GM12878 (cell line): Measurements from ENCODE around the gene SPHKAP. TPM values are rescaled to one million over a fixed set of nuclear protein-coding genes. Genes with fewer than 3 reads are reported as not detected.

Experiments used
- ATAC-seq: fragments of 200-7000 bp; cut with Tn5 transposase; 3 replicates; pipeline ENCODE4 v1.9.1; 2020; ENCODE audit warnings: mild to moderate bottlenecking, moderate library complexity
- BruUV-seq: library from RNA; stranded (reverse); fragments of 400-500 nt; replicated peaks from 2 replicates; lab custom pipeline; 2021; lab: Mats Ljungman, UMichigan
- CTCF ChIA-PET: fragments of 300-600 bp; sonication (Branson Sonifier 250); formaldehyde crosslinking; extraction: SDS; loops from one replicate; lab custom pipeline; 2021; ENCODE audit warnings: inconsistent platforms; lab: Yijun Ruan, JAX
- POLR2A ChIA-PET: fragments of 350-600 bp; formaldehyde crosslinking; extraction: SDS; loops from one replicate; lab custom pipeline; 2021; ENCODE audit warnings: inconsistent platforms; lab: Charles Lee
- RAD21 ChIA-PET: fragments of 300-600 bp; sonication (Branson Sonifier 250); formaldehyde crosslinking; loops from one replicate; lab custom pipeline; 2023; ENCODE audit warnings: antibody characterized with exemption; ENCODE audit not compliant: unreplicated experiment; lab: Charles Lee
- SMC1A ChIA-PET: fragments of 300-600 bp; sonication (Branson Sonifier 250); formaldehyde crosslinking; loops from one replicate; lab custom pipeline; 2023; ENCODE audit not compliant: unreplicated experiment, uncharacterized antibody; lab: Charles Lee
- DNase-seq: peaks from one replicate; pipeline ENCODE4 v3.0.0-alpha.2; 2011; ENCODE audit warnings: low read depth, low spot score
- FAIRE-seq: peaks from 3 replicates; lab custom pipeline; 2011; peaks lifted over from hg19 to GRCh38; lab: Jason Lieb, UNC
- H2AFZ ChIP-seq: 2 replicates; pipeline ENCODE4 v1.6.0; 2011; ENCODE audit warnings: low read depth, low read length, control low read depth; ENCODE audit not compliant: control insufficient read depth
- H3K27ac ChIP-seq: 2 replicates; pipeline ENCODE4 v1.5.1; 2011; ENCODE audit warnings: control low read depth; ENCODE audit not compliant: control insufficient read depth, insufficient read depth
- H3K27me3 ChIP-seq, 2 experiments: replicated peaks in 1 of 2; 2 replicates each; pipeline versions ENCODE4 v1.6.0 to v1.6.1; 2011; ENCODE audit warnings: low read length in 1 of 2; ENCODE audit not compliant: control insufficient read depth in 2 of 2, insufficient read depth in 2 of 2
- H3K36me3 ChIP-seq, 2 experiments: 2 replicates each; pipeline ENCODE4 v1.5.1; 2011; ENCODE audit warnings: low read length in 1 of 2; ENCODE audit not compliant: control insufficient read depth in 2 of 2, insufficient read depth in 2 of 2
- H3K4me1 ChIP-seq: 2 replicates; pipeline ENCODE4 v1.6.1; 2011; ENCODE audit warnings: mild to moderate bottlenecking, low read length, moderate library complexity, mixed read lengths; ENCODE audit not compliant: control insufficient read depth, insufficient read depth
- H3K4me2 ChIP-seq: 2 replicates; pipeline ENCODE4 v1.6.0; 2011; ENCODE audit warnings: control low read depth; ENCODE audit not compliant: control insufficient read depth, insufficient read depth
- H3K4me3 ChIP-seq: fragments of 200-600 bp; sonication (generic); 2 replicates; pipeline ENCODE4 v1.5.1; 2016
- H3K79me2 ChIP-seq: 2 replicates; pipeline ENCODE4 v1.6.0; 2011; ENCODE audit warnings: low read length; ENCODE audit not compliant: control insufficient read depth, insufficient read depth
- H3K9ac ChIP-seq: 2 replicates; pipeline ENCODE4 v1.8.0; 2011; ENCODE audit warnings: low read length, control low read depth, mixed read lengths; ENCODE audit not compliant: control insufficient read depth, insufficient read depth
- H3K9me3 ChIP-seq: replicated peaks from 3 replicates; pipeline ENCODE4 v1.5.1; 2011; ENCODE audit warnings: mild to moderate bottlenecking, low read length; ENCODE audit not compliant: control insufficient read depth, insufficient read depth
- H4K20me1 ChIP-seq: 2 replicates; pipeline ENCODE4 v1.6.0; 2011; ENCODE audit not compliant: control insufficient read depth, insufficient read depth
- BRCA1 ChIP-seq: IDR thresholded peaks from 2 replicates; pipeline ENCODE4 v1.6.1; 2011; ENCODE audit warnings: low read depth, low read length, improper control_type of control experiment
- CEBPB ChIP-seq, 2 experiments: fragments of 150-350 bp in 1 of 2; IDR thresholded peaks; 2 replicates each; pipeline ENCODE4 v1.6.1; 2012 to 2014; ENCODE audit warnings: low read depth in 2 of 2, low read length in 2 of 2, borderline replicate concordance in 1 of 2, inconsistent platforms in 1 of 2
- JUNB ChIP-seq: IDR thresholded peaks from 2 replicates; pipeline ENCODE4 v1.6.1; 2016; ENCODE audit warnings: antibody characterized with exemption, mild to moderate bottlenecking
- LARP7 ChIP-seq: fragments of 450-650 bp; IDR thresholded peaks from 2 replicates; pipeline ENCODE4 v1.6.1; 2017; ENCODE audit warnings: mild to moderate bottlenecking
- MTA3 ChIP-seq: IDR thresholded peaks from 2 replicates; pipeline ENCODE4 v1.6.1; 2012; ENCODE audit warnings: low read length, inconsistent platforms, borderline replicate concordance
- MXI1 ChIP-seq: fragments of 150-350 bp; IDR thresholded peaks from 2 replicates; pipeline ENCODE4 v1.6.1; 2011; ENCODE audit warnings: low read depth, mild to moderate bottlenecking, inconsistent platforms, low read length, improper control_type of control experiment
- NFXL1 ChIP-seq: fragments of 450-650 bp; IDR thresholded peaks from 2 replicates; pipeline ENCODE4 v1.6.1; 2017; ENCODE audit warnings: antibody characterized with exemption, mild to moderate bottlenecking, borderline replicate concordance
- RB1 ChIP-seq: fragments of 450-650 bp; formaldehyde crosslinking; IDR thresholded peaks from 2 replicates; pipeline ENCODE4 v1.6.1; 2017; ENCODE audit warnings: mild to moderate bottlenecking, borderline replicate concordance
- RFX5 ChIP-seq: IDR thresholded peaks from 2 replicates; pipeline ENCODE4 v1.6.1; 2011; ENCODE audit warnings: low read depth, low read length, improper control_type of control experiment
- SMAD1 ChIP-seq: fragments of 450-650 bp; IDR thresholded peaks from 2 replicates; pipeline ENCODE4 v1.6.1; 2018; ENCODE audit warnings: mild to moderate bottlenecking, low read depth; ENCODE audit not compliant: partially characterized antibody
- SMARCA5 ChIP-seq: fragments of 450-650 bp; IDR thresholded peaks from 2 replicates; pipeline ENCODE4 v1.6.1; 2017; ENCODE audit warnings: mild to moderate bottlenecking
- SRF ChIP-seq, 2 experiments: IDR thresholded peaks; 2 replicates each; pipeline ENCODE4 v1.6.1; 2011; ENCODE audit warnings: low read depth in 2 of 2, low read length in 2 of 2, mild to moderate bottlenecking in 1 of 2, moderate library complexity in 1 of 2
- TARDBP ChIP-seq: IDR thresholded peaks from 2 replicates; pipeline ENCODE4 v1.6.1; 2016; ENCODE audit warnings: borderline replicate concordance
- TCF12 ChIP-seq: IDR thresholded peaks from 2 replicates; pipeline ENCODE4 v1.6.1; 2011; ENCODE audit warnings: low read depth, mild to moderate bottlenecking, low read length
- ZBTB11 ChIP-seq: fragments of 450-650 bp; formaldehyde crosslinking; IDR thresholded peaks from 2 replicates; pipeline ENCODE4 v1.5.0; 2022; ENCODE audit warnings: mild to moderate bottlenecking, missing genetic modification characterization
- WGBS: methylation state at CpG from one replicate; pipeline ENCODE4 v1.1.6; 2016; ENCODE audit warnings: low lambda C conversion rate; ENCODE audit not compliant: insufficient replicate concordance, insufficient coverage; ENCODE audit errors: missing lambda C conversion rate; 5-methylcytosine and 5-hydroxymethylcytosine counted together
- in situ Hi-C: fragments of 300-500 bp; cut with MboI; formaldehyde crosslinking; loops from 9 replicates; pipeline ENCODE4 v1.14.3; 2018; ENCODE audit warnings: mixed read lengths
- intact Hi-C: fragments of 100-400 bp; cut with micrococcal nuclease; formaldehyde crosslinking; loops from one replicate; pipeline ENCODE4 v1.14.2; 2022; ENCODE audit not compliant: unreplicated experiment
- polyA plus RNA-seq, 11 experiments: library from polyadenylated mRNA; depleted of rRNA in 4 of 11; unstranded in 6 of 11; stranded (reverse) in 5 of 11; fragments of >200 nt; fragmentation: Nextera tagmentation in 4 of 11; fragmentation: Illumina TruSeq in 1 of 11; extraction: Ambion mirVana in 4 of 11; extraction: Trizol in 1 of 11; gene quantifications; 1 replicate in 1 of 11; 2 replicates in 10 of 11; pipeline versions ENCODE4 v1.2.1 to v1.2.3, GENCODE V29; 2011 to 2016; ENCODE audit warnings: inconsistent platforms in 2 of 11, missing spikeins in 2 of 11, low read depth in 1 of 11
- total RNA-seq, 4 experiments: library from RNA; depleted of rRNA in 3 of 4; stranded (reverse); fragments of >200 nt in 3 of 4; fragmentation: Illumina TruSeq in 1 of 4; extraction: Trizol in 1 of 4; gene quantifications; 2 replicates each; pipeline versions ENCODE4 v1.2.1 to v1.2.3, GENCODE V29; 2013 to 2021

The SPHKAP gene
- total and polyA plus RNA-seq, 10 of the 15 experiments (the other 5 are each of a cell fraction or from before 2014, with no cell fraction given), result 0.03 TPM; not detected in 9

GRCh38 chr2:228104215-228104614, 77.3 kb downstream of the SPHKAP start:
- Histone ChIP-seq H3K4me2 (no peak overlapping the region), H3K4me3 (no peak overlapping the region), H3K9me3 (no peaks in the 10 kb centered on the region), H3K79me2 (no peaks in the 10 kb centered on the region), H3K27me3 (no peaks in the 10 kb centered on the region), H3K4me1 (no peaks in the 10 kb centered on the region), H3K36me3 (no peaks in the 10 kb centered on the region), H3K9ac (no peak overlapping the region), H3K27ac (no peak overlapping the region), H4K20me1 (no peaks in the 10 kb centered on the region), H2AFZ (no peak overlapping the region)
- ChIA-PET SMC1A (no interaction called here), RAD21 (no interaction called here), POLR2A (no interaction called here), CTCF (interaction anchor here (1.0 kb wide), 1 partner anchor 19 kb away, joined by 3 read pairs; no protein-coding TSS in a partner anchor)
- DNase-seq (no peak), ATAC-seq (no peak), FAIRE-seq (no peak)
- no TSS peak for BruUV-seq
- intact Hi-C loops (no loop called here), in situ Hi-C loops (no loop called here)
- 0% methylated on average over 2 of the region's 2 CpGs for WGBS
- TF ChIP-seq RFX5, result no peak
- no peak for TF ChIP-seq SMARCA5
- TF ChIP-seq TARDBP, result no peak
- TF ChIP-seq JUNB, result no peak
- TF ChIP-seq BRCA1, result no peak
- no peak for TF ChIP-seq MXI1
- TF ChIP-seq SMAD1, result no peak
- no peak for TF ChIP-seq CEBPB (IDR thresholded peaks at IDR 0.05; ENCODE audit: borderline replicate concordance in 1 of 2, low read depth in 2 of 2, low read length in 2 of 2)
- no peak for TF ChIP-seq TCF12
- TF ChIP-seq SRF (IDR thresholded peaks at IDR 0.05; ENCODE audit: low read depth in 2 of 2, low read length in 2 of 2), result no peak
- no peak for TF ChIP-seq NFXL1
- no peak for TF ChIP-seq MTA3
- no peak for TF ChIP-seq ZBTB11 (CRISPR knock-in tag)
- TF ChIP-seq LARP7, result no peak
- no peak for TF ChIP-seq RB1
